MCF 10A (cell line): ENCODE measurements around the gene NOL4L. TPM values are rescaled to one million over a fixed set of nuclear protein-coding genes. Genes with fewer than 3 reads are reported as not detected.

Experiments used
- BruUV-seq: library from RNA; stranded (reverse); fragments of 400-500 nt; replicated peaks from 2 replicates; lab custom pipeline; 2021; lab: Mats Ljungman, UMichigan
- CTCF ChIA-PET: fragments of 300-600 bp; sonication (Branson Sonifier 250); formaldehyde crosslinking; extraction: SDS; loops from one replicate; lab custom pipeline; 2021; ENCODE audit warnings: antibody characterized with exemption, inconsistent platforms; lab: Yijun Ruan, JAX
- POLR2A ChIA-PET: fragments of 300-600, 350-650 bp; sonication (Branson Sonifier 250); formaldehyde crosslinking; extraction: SDS; loops from one replicate; lab custom pipeline; 2020; ENCODE audit warnings: antibody characterized with exemption, inconsistent platforms; lab: Yijun Ruan, JAX
- DNase-seq: peaks from one replicate; pipeline ENCODE4 v3.0.0-alpha.2; 2018; ENCODE audit not compliant: unreplicated experiment
- H3K27ac Mint-ChIP-seq: one replicate; pipeline ENCODE4 v1.8.0; 2022; ENCODE audit warnings: mild to moderate bottlenecking, low read depth, mixed read lengths; ENCODE audit not compliant: unreplicated experiment
- H3K27me3 Mint-ChIP-seq: one replicate; pipeline ENCODE4 v1.8.0; 2022; ENCODE audit warnings: mixed read lengths; ENCODE audit not compliant: insufficient read depth, unreplicated experiment
- H3K36me3 Mint-ChIP-seq: one replicate; pipeline ENCODE4 v1.8.0; 2022; ENCODE audit warnings: mild to moderate bottlenecking, moderate library complexity, mixed read lengths; ENCODE audit not compliant: insufficient read depth, unreplicated experiment
- H3K4me1 Mint-ChIP-seq: one replicate; pipeline ENCODE4 v1.8.0; 2022; ENCODE audit warnings: mixed read lengths; ENCODE audit not compliant: insufficient read depth, unreplicated experiment
- H3K4me3 Mint-ChIP-seq: one replicate; pipeline ENCODE4 v1.8.0; 2022; ENCODE audit warnings: mild to moderate bottlenecking, moderate library complexity, mixed read lengths; ENCODE audit not compliant: unreplicated experiment
- H3K9me3 Mint-ChIP-seq: one replicate; pipeline ENCODE4 v1.8.0; 2022; ENCODE audit warnings: mixed read lengths; ENCODE audit not compliant: unreplicated experiment
- intact Hi-C: fragments of 100-400 bp; cut with micrococcal nuclease; formaldehyde crosslinking; loops from 2 replicates; pipeline ENCODE4 v1.14.1; 2022
- total RNA-seq: library from RNA; stranded (reverse); gene quantifications from 2 replicates; pipeline ENCODE4 v1.2.3, GENCODE V29; 2022
- TF ChIP-seq, protein P1 (sequence below): fragments of 200-600 bp; IDR thresholded peaks from one replicate; pipeline ENCODE4 v1.8.0; 2022; ENCODE audit warnings: antibody characterized with exemption, mild to moderate bottlenecking; ENCODE audit not compliant: unreplicated experiment

NOL4L gene
- total RNA-seq, 1 experiment from 2014 or later = 3.3 TPM

DNA sequence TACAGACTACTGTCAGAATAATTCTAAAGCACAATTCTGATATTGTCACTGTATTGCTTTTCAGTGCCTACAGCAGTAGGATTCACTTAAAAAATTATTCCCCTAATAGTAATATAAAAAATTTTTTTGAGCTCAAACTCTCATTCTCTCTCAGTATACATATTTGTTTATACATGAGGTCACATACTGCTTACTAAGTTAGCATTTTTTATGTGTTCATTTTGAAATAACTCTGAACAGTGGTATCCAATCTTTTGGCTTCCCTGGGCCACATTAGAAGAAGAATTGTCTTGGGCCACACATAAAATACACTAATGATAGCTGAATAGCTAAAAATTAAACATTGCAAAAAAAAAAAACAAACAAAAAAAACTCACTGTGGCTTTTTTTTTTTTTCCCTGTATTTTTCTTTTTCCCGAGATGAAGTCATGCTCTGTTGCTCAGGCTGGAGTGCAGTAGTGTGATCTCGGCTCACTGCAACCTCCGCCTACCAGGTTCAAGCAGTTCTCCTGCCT lies 188.4 kb downstream of the NOL4L start:
- Mint-ChIP-seq H3K27ac (no peak overlapping the region), H3K4me1 (peaks cover 8% of the 10 kb centered on the region), H3K4me3 (no peak overlapping the region), H3K9me3 (no peaks in the 10 kb centered on the region), H3K27me3 (no peaks in the 10 kb centered on the region), H3K36me3 (peaks cover 53% of the 10 kb centered on the region)
- no TSS peak for BruUV-seq
- TF ChIP-seq, protein P1, sequence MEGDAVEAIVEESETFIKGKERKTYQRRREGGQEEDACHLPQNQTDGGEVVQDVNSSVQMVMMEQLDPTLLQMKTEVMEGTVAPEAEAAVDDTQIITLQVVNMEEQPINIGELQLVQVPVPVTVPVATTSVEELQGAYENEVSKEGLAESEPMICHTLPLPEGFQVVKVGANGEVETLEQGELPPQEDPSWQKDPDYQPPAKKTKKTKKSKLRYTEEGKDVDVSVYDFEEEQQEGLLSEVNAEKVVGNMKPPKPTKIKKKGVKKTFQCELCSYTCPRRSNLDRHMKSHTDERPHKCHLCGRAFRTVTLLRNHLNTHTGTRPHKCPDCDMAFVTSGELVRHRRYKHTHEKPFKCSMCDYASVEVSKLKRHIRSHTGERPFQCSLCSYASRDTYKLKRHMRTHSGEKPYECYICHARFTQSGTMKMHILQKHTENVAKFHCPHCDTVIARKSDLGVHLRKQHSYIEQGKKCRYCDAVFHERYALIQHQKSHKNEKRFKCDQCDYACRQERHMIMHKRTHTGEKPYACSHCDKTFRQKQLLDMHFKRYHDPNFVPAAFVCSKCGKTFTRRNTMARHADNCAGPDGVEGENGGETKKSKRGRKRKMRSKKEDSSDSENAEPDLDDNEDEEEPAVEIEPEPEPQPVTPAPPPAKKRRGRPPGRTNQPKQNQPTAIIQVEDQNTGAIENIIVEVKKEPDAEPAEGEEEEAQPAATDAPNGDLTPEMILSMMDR = no peak
- DNase-seq = no peak
- intact Hi-C loops = no loop called here
- ChIA-PET POLR2A (interaction anchor here (0.8 to 1.2 kb wide), 4 partner anchors 16 to 186 kb away, joined by 3 to 5 read pairs (median 4); no protein-coding TSS in a partner anchor), CTCF (interaction anchor here (0.6 to 0.7 kb wide), 2 partner anchors 9 to 314 kb away, joined by 3 read pairs; no protein-coding TSS in a partner anchor)

DNA sequence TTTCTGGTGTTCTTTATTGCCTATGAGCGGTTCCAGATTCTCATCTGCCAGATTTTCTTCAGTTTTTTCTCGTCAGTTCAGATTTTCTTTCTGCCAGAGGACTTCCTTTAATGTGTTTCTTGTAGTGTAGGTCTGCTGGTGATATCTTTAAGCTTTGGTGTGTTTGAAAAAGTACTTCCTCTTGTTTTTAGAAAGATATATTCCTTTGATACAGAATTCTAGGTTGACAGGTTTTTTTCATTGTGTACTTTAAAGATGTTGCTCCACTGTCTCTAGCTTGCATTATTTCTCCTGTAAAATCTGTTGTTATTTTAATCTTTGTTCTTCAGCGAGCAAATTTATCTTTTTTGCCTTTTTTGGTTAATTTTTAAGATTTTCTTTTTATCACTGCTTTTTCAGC lies 190.1 kb downstream of the NOL4L start:
- H3K27me3 Mint-ChIP-seq = no peaks in the 10 kb centered on the region
- CTCF ChIA-PET = interaction anchor here (1.2 to 1.3 kb wide), 2 partner anchors 8 to 21 kb away, joined by 5 read pairs; no protein-coding TSS in a partner anchor
- peaks cover 56% of the 10 kb centered on the region for H3K36me3 Mint-ChIP-seq
- POLR2A ChIA-PET = interaction anchor here (0.8 to 1.4 kb wide), 4 partner anchors 14 to 36 kb away, joined by 3 to 4 read pairs (median 3); no protein-coding TSS in a partner anchor
- BruUV-seq = no TSS peak
- peaks cover 8% of the 10 kb centered on the region for H3K4me1 Mint-ChIP-seq
- no peak for DNase-seq
- no peaks in the 10 kb centered on the region for H3K9me3 Mint-ChIP-seq
- H3K4me3 Mint-ChIP-seq = no peak overlapping the region
- TF ChIP-seq, protein P1 = no peak
- H3K27ac Mint-ChIP-seq = no peak overlapping the region
- intact Hi-C loops = no loop called here

Other genes with a start within 250 kb of the NOL4L start
- gene ASXL1, start 227.0 kb downstream of the NOL4L start, total RNA-seq = 58.9 and 69.9 TPM in 2 replicates
- gene C20orf203, start 88.6 kb upstream of the NOL4L start, total RNA-seq = not detected in 2 replicates
- gene COMMD7, start 158.1 kb upstream of the NOL4L start, total RNA-seq = 24.1 and 28.3 TPM in 2 replicates
- gene DNMT3B, start 177.1 kb upstream of the NOL4L start, total RNA-seq = 1.3 and 2.0 TPM in 2 replicates
- 94.9 and 117 TPM in 2 replicates for gene MAPRE1, start 234.6 kb upstream of the NOL4L start, total RNA-seq